Natural killer cell (primary cell): ENCODE results near the gene LRWD1. TPM values are rescaled to one million over a fixed set of nuclear protein-coding genes. Genes with fewer than 3 reads are reported as not detected.

Source experiments
- ATAC-seq, 3 donors: fragments of 150-1000 bp in 2 of 3; fragments of 200-7000 bp in 1 of 3; cut with Tn5 transposase; 1 replicate in 1 of 3; 2 replicates in 2 of 3; pipeline ENCODE4 v1.10.0; 2021; ENCODE audit warnings: mild to moderate bottlenecking in 2 of 3, moderate library complexity in 2 of 3
- DNase-seq, 2 donors: peaks; one replicate each; pipeline versions ENCODE4 v3.0.0 to v3.0.0-alpha.2; 2013 to 2021; ENCODE audit warnings: mixed read lengths in 1 of 2
- H3K27ac ChIP-seq: one replicate; pipeline ENCODE4 v1.5.1; 2013; ENCODE audit warnings: mild to moderate bottlenecking, low read length
- H3K27me3 ChIP-seq: one replicate; pipeline ENCODE4 v1.6.1; 2013; ENCODE audit warnings: low read length; ENCODE audit not compliant: control insufficient read depth, insufficient read depth
- H3K36me3 ChIP-seq: one replicate; pipeline ENCODE4 v1.6.1; 2013; ENCODE audit warnings: low read length; ENCODE audit not compliant: control insufficient read depth, insufficient read depth
- H3K4me1 ChIP-seq: one replicate; pipeline ENCODE4 v1.6.1; 2013; ENCODE audit warnings: low read length; ENCODE audit not compliant: control insufficient read depth, insufficient read depth
- H3K4me3 ChIP-seq: one replicate; pipeline ENCODE4 v1.5.1; 2013; ENCODE audit warnings: low read length
- H3K9me3 ChIP-seq: one replicate; pipeline ENCODE4 v1.6.1; 2013; ENCODE audit warnings: low read length; ENCODE audit not compliant: control insufficient read depth, insufficient read depth
- H3K27ac Mint-ChIP-seq, 2 donors: one replicate each; pipeline ENCODE4 v1.8.0; 2022; ENCODE audit warnings: mild to moderate bottlenecking in 2 of 2, mixed read lengths in 2 of 2, moderate library complexity in 1 of 2
- H3K27me3 Mint-ChIP-seq, 2 donors: one replicate each; pipeline ENCODE4 v1.8.0; 2022; ENCODE audit warnings: low read depth in 2 of 2, mixed read lengths in 2 of 2
- H3K36me3 Mint-ChIP-seq: one replicate; pipeline ENCODE4 v1.8.0; 2022; ENCODE audit warnings: mixed read lengths
- H3K4me1 Mint-ChIP-seq, 2 donors: one replicate each; pipeline ENCODE4 v1.8.0; 2022; ENCODE audit warnings: mixed read lengths in 2 of 2
- H3K4me3 Mint-ChIP-seq: one replicate; pipeline ENCODE4 v1.8.0; 2022; ENCODE audit warnings: mild to moderate bottlenecking, moderate library complexity, mixed read lengths
- H3K9me3 Mint-ChIP-seq, 2 donors: one replicate each; pipeline ENCODE4 v1.8.0; 2022; ENCODE audit warnings: mixed read lengths in 2 of 2
- CTCF ChIP-seq: fragments of 200-600 bp; IDR thresholded peaks from one replicate; pipeline ENCODE4 v1.8.0; 2022; ENCODE audit warnings: antibody characterized with exemption
- WGBS: methylation state at CpG from one replicate; pipeline ENCODE4 v1.1.7; 2013; ENCODE audit warnings: missing lambda C conversion rate; ENCODE audit not compliant: insufficient coverage; 5-methylcytosine and 5-hydroxymethylcytosine counted together
- intact Hi-C: fragments of 100-400 bp; cut with micrococcal nuclease; formaldehyde crosslinking; loops from one replicate; pipeline ENCODE4 v1.14.2; 2022
- total RNA-seq, 4 donors: library from RNA; stranded (reverse); fragments of 120-200 nt in 1 of 4; gene quantifications; one replicate each; pipeline versions ENCODE4 v1.2.3 to v1.2.4, GENCODE V29; 2013 to 2022

Gene LRWD1
- total RNA-seq, 3 donors from 2014 or later (not counting 1 experiment from before 2014, with no cell fraction given), result 20.0 to 24.1 (median 20.4) TPM

GRCh38 chr7:102417105-102417504 lies 47.7 kb upstream of the LRWD1 start:
- no peaks in the 10 kb centered on the region for H3K36me3 ChIP-seq

GRCh38 chr7:102418592-102418991 lies 46.2 kb upstream of the LRWD1 start:
- H3K27ac Mint-ChIP-seq, result peak overlapping the region; percentile 96 to 97
- no peak for TF ChIP-seq CTCF
- intact Hi-C loops, result loop anchor here (5.0 kb wide), 1 partner anchor 44 kb away; the partner anchor contains the start of genes ALKBH4 and LRWD1
- H3K36me3 ChIP-seq, result no peaks in the 10 kb centered on the region
- DNase-seq (no peak), ATAC-seq (no peak)
- H3K4me3 Mint-ChIP-seq, result peak overlapping the region; percentile 26
- WGBS, result 88% methylated on average over 5 of the region's 5 CpGs
- peaks cover 44 to 53% of the 10 kb centered on the region in 2 donors for H3K4me1 Mint-ChIP-seq
- no peak overlapping the region for H3K4me3 ChIP-seq
- H3K27me3 ChIP-seq, result no peaks in the 10 kb centered on the region
- no peaks in the 10 kb centered on the region for H3K36me3 Mint-ChIP-seq
- no peaks in the 10 kb centered on the region for H3K27me3 Mint-ChIP-seq
- no peaks in the 10 kb centered on the region for H3K9me3 Mint-ChIP-seq
- H3K9me3 ChIP-seq, result no peaks in the 10 kb centered on the region
- H3K4me1 ChIP-seq, result peaks cover 77% of the 10 kb centered on the region
- H3K27ac ChIP-seq, result no peak overlapping the region

More at GRCh38 chr7:102417105-102417504, 47.7 kb upstream of the LRWD1 start:
- no peaks in the 10 kb centered on the region for H3K27me3 ChIP-seq
- H3K27ac Mint-ChIP-seq, result peak overlapping the region; percentile 96 to 97
- ATAC-seq (no peak), DNase-seq (peak in 1 of 2 donors; percentile 68)
- H3K4me3 Mint-ChIP-seq, result peak overlapping the region; percentile 78
- WGBS, result no CpG with 5 or more reads among the region's 3 CpGs
- H3K4me1 ChIP-seq, result peaks cover 68% of the 10 kb centered on the region
- H3K27ac ChIP-seq, result peak overlapping the region; percentile 84
- no peaks in the 10 kb centered on the region for H3K27me3 Mint-ChIP-seq
- H3K9me3 ChIP-seq, result no peaks in the 10 kb centered on the region
- no peak overlapping the region for H3K4me3 ChIP-seq
- H3K4me1 Mint-ChIP-seq, result peaks cover 50 to 53% of the 10 kb centered on the region in 2 donors
- intact Hi-C loops, result loop anchor here (5.0 kb wide), 1 partner anchor 45 kb away; the partner anchor contains the start of genes ALKBH4 and LRWD1
- H3K9me3 Mint-ChIP-seq, result no peaks in the 10 kb centered on the region
- no peak for TF ChIP-seq CTCF
- no peaks in the 10 kb centered on the region for H3K36me3 Mint-ChIP-seq

- Mint-ChIP-seq H3K27ac (peak overlapping the region; percentile 72 to 84), H3K4me1 (peaks cover 55 to 63% of the 10 kb centered on the region in 2 donors), H3K36me3 (no peaks in the 10 kb centered on the region), H3K27me3 (no peaks in the 10 kb centered on the region), H3K9me3 (no peaks in the 10 kb centered on the region), H3K4me3 (peak overlapping the region; percentile 35)
- H3K9me3 ChIP-seq, result no peaks in the 10 kb centered on the region
- no peak for TF ChIP-seq CTCF
- no peak for ATAC-seq
- WGBS, result 90% methylated on average over 8 of the region's 10 CpGs
- intact Hi-C loops, result no loop called here
- H3K4me3 ChIP-seq, result no peak overlapping the region
- no peaks in the 10 kb centered on the region for H3K27me3 ChIP-seq
- DNase-seq, result no peak
- H3K4me1 ChIP-seq, result peaks cover 84% of the 10 kb centered on the region
- peaks cover 7% of the 10 kb centered on the region for H3K36me3 ChIP-seq
- H3K27ac ChIP-seq, result peak overlapping the region; percentile 67
Observed at GRCh38 chr7:102421706-102422240, 43.0 kb upstream of the LRWD1 start.

GRCh38 chr7:102424129-102424551 lies 40.6 kb upstream of the LRWD1 start:
- Mint-ChIP-seq H3K4me1 (peaks cover 46 to 62% of the 10 kb centered on the region in 2 donors), H3K4me3 (peak overlapping the region; percentile 67), H3K9me3 (no peaks in the 10 kb centered on the region), H3K36me3 (no peaks in the 10 kb centered on the region), H3K27ac (peak overlapping the region; percentile 99 to 100), H3K27me3 (no peaks in the 10 kb centered on the region)
- WGBS, result 89% methylated on average over 12 of the region's 12 CpGs
- ATAC-seq, result no peak
- peak overlapping the region; percentile 90 for H3K27ac ChIP-seq
- H3K27me3 ChIP-seq, result no peaks in the 10 kb centered on the region
- DNase-seq, result no peak
- intact Hi-C loops, result no loop called here
- H3K4me3 ChIP-seq, result no peak overlapping the region
- H3K9me3 ChIP-seq, result no peaks in the 10 kb centered on the region
- TF ChIP-seq CTCF, result no peak
- H3K4me1 ChIP-seq, result peaks cover 80% of the 10 kb centered on the region
- H3K36me3 ChIP-seq, result peaks cover 7% of the 10 kb centered on the region
